Measurements from ENCODE around the gene SRSF10.

DNA sequence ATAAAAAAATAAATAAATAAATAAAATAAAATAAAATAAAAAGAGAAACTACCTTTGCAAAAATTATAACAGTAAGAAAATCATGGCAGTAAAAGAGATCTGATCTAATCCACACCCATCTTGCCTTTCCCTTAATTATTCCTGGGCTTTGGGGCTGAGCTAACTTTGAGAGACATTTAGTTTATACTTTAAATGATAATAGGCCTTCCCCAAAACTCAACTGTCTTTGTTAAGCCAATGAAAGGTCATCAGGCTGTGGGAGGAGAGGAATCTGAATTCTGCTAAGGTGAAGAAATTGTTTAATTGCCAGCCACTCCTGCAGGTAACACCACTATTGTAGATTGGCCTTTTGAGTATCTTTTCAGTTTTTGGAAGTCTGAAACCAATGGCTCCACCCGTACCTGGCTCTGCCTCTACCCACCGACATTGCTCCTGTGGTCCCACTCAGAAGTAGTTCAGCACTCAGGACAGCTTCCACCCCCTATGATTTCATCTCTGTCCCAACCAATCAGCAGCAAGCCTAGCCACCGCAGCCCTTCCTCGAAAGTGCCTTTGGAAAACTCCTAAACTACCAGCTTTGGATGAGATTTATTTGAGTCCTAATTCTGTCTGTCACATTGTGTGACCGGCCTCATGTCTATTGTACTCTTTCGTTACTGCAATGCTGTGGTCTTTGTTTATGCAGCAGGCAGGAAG, 43.5 kb downstream of the SRSF10 start:
- 0 out of 2 replicates have a peak, but pooled peaks have one; percentile 42 for TF ChIP-seq ZFP3 (CRISPR knock-in tag; IDR thresholded peaks at IDR 0.05)
- TF ChIP-seq, protein P1, sequence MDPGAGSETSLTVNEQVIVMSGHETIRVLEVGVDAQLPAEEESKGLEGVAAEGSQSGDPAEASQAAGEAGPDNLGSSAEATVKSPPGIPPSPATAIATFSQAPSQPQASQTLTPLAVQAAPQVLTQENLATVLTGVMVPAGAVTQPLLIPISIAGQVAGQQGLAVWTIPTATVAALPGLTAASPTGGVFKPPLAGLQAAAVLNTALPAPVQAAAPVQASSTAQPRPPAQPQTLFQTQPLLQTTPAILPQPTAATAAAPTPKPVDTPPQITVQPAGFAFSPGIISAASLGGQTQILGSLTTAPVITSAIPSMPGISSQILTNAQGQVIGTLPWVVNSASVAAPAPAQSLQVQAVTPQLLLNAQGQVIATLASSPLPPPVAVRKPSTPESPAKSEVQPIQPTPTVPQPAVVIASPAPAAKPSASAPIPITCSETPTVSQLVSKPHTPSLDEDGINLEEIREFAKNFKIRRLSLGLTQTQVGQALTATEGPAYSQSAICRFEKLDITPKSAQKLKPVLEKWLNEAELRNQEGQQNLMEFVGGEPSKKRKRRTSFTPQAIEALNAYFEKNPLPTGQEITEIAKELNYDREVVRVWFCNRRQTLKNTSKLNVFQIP (CRISPR knock-in tag; IDR thresholded peaks at IDR 0.05; ENCODE audit: borderline replicate concordance, low read depth) = no peak
- no peak for TF ChIP-seq ARNTL (CRISPR knock-in tag; IDR thresholded peaks at IDR 0.05; ENCODE audit: borderline replicate concordance, low read depth)
- no peak for TF ChIP-seq ZFP30 (CRISPR knock-in tag; IDR thresholded peaks at IDR 0.05)
- TF ChIP-seq BACH2 (CRISPR knock-in tag; IDR thresholded peaks at IDR 0.05; ENCODE audit: borderline replicate concordance) = no peak
- no peak for TF ChIP-seq ZNF8 (CRISPR knock-in tag; IDR thresholded peaks at IDR 0.05)
- TF ChIP-seq, protein P2, sequence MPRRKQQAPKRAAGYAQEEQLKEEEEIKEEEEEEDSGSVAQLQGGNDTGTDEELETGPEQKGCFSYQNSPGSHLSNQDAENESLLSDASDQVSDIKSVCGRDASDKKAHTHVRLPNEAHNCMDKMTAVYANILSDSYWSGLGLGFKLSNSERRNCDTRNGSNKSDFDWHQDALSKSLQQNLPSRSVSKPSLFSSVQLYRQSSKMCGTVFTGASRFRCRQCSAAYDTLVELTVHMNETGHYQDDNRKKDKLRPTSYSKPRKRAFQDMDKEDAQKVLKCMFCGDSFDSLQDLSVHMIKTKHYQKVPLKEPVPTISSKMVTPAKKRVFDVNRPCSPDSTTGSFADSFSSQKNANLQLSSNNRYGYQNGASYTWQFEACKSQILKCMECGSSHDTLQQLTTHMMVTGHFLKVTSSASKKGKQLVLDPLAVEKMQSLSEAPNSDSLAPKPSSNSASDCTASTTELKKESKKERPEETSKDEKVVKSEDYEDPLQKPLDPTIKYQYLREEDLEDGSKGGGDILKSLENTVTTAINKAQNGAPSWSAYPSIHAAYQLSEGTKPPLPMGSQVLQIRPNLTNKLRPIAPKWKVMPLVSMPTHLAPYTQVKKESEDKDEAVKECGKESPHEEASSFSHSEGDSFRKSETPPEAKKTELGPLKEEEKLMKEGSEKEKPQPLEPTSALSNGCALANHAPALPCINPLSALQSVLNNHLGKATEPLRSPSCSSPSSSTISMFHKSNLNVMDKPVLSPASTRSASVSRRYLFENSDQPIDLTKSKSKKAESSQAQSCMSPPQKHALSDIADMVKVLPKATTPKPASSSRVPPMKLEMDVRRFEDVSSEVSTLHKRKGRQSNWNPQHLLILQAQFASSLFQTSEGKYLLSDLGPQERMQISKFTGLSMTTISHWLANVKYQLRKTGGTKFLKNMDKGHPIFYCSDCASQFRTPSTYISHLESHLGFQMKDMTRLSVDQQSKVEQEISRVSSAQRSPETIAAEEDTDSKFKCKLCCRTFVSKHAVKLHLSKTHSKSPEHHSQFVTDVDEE (CRISPR knock-in tag; IDR thresholded peaks at IDR 0.05) = no peak
- no peak for TF ChIP-seq ZNF565 (CRISPR knock-in tag; conservative IDR thresholded peaks at IDR 0.05; ENCODE audit: low read depth)
